ENCODE measurements around the gene PQBP1. TPM values are rescaled to one million over a fixed set of nuclear protein-coding genes. Genes with fewer than 3 reads are reported as not detected.

The PQBP1 gene
- total and polyA plus RNA-seq, 2 donors (not counting 3 experiments of a cell fraction or from before 2014, with no cell fraction given), result 86.3 to 86.8 TPM

GRCh38 chrX:48924270-48924669 lies 26.5 kb downstream of the PQBP1 start:
- FAIRE-seq (no peak), DNase-seq (ENCODE audit: low read depth, low spot score) (no peak)
- ChIA-PET CTCF (no interaction called here), POLR2A (no interaction called here)
- Histone ChIP-seq H3K36me3 (ENCODE audit: control insufficient read depth in 2 of 2, extremely low read depth in 1 of 2, insufficient read depth in 2 of 2, low read length in 2 of 2) (peaks cover 0 to 10% of the 10 kb centered on the region in 2 experiments), H3K4me1 (ENCODE audit: control insufficient read depth, extremely low read depth, insufficient read depth, low read length) (no peaks in the 10 kb centered on the region), H3K4me2 (ENCODE audit: insufficient read depth, low read length) (no peak overlapping the region), H3K27me3 (ENCODE audit: control insufficient read depth in 2 of 2, insufficient read depth in 2 of 2, low read length in 2 of 2) (no peaks in the 10 kb centered on the region), H3K9me1 (replicated peaks; ENCODE audit: control insufficient read depth, extremely low read depth, insufficient read depth, low read length) (no peaks in the 10 kb centered on the region), H3K4me3 (replicated peaks in 1 of 3; ENCODE audit: insufficient read depth in 1 of 3, low read depth in 1 of 3, low read length in 3 of 3) (no peak overlapping the region), H3K79me2 (ENCODE audit: control insufficient read depth, insufficient read depth, low read length) (no peaks in the 10 kb centered on the region), H3K9me3 (replicated peaks; ENCODE audit: control insufficient read depth, insufficient read depth, low read length) (no peaks in the 10 kb centered on the region), H4K20me1 (replicated peaks; ENCODE audit: control insufficient read depth, extremely low read depth, insufficient read depth, low read length) (no peaks in the 10 kb centered on the region), H2AFZ (ENCODE audit: low read depth, low read length) (no peak overlapping the region), H3K9ac (replicated peaks; ENCODE audit: extremely low read depth, insufficient read depth, low read length) (no peak overlapping the region), H3K27ac (ENCODE audit: insufficient read depth, low read depth, low read length) (no peak overlapping the region)
- TF ChIP-seq POLR2A (IDR thresholded peaks at IDR 0.05; ENCODE audit: low read depth, low read length), result no peak
- TF ChIP-seq EZH2 (IDR thresholded peaks at IDR 0.05; ENCODE audit: borderline replicate concordance, low read depth, low read length, severe bottlenecking), result no peak
- no peak for TF ChIP-seq CTCF (IDR thresholded peaks at IDR 0.05; ENCODE audit: extremely low read depth in 1 of 2, insufficient read depth in 1 of 2, low read depth in 1 of 2, low read length in 2 of 2)
- no peak for TF ChIP-seq POLR2AphosphoS5 (IDR thresholded peaks at IDR 0.05; ENCODE audit: insufficient read depth, low read depth, low read length)
- TF ChIP-seq GATA2 (IDR thresholded peaks at IDR 0.05; ENCODE audit: insufficient read depth, insufficient read length, low read depth, low read length), result no peak
- no peak for TF ChIP-seq MAX (IDR thresholded peaks at IDR 0.05; ENCODE audit: insufficient read depth, insufficient read length)
- no peak for TF ChIP-seq FOS (IDR thresholded peaks at IDR 0.05; ENCODE audit: borderline replicate concordance, insufficient read depth, low read length)
- no peak for TF ChIP-seq JUN (IDR thresholded peaks at IDR 0.05; ENCODE audit: borderline replicate concordance, insufficient read depth, insufficient read length, low read depth)
- no peak for TF ChIP-seq MYC (IDR thresholded peaks at IDR 0.05; ENCODE audit: low read depth, low read length)
- BruUV-seq (replicated peaks), result no TSS peak
- dilution Hi-C loops (cut with MboI; ENCODE audit: extremely low pct_ligation_motif_present, low sequenced_read_pairs) (no loop called here), intact Hi-C loops (cut with micrococcal nuclease) (no loop called here)

Measured in endothelial cell of umbilical vein (primary cell).